OCI-LY7 (cell line): ENCODE measurements around the gene CTPS2. TPM values are rescaled to one million over a fixed set of nuclear protein-coding genes. Genes with fewer than 3 reads are reported as not detected.

Experiments
- BruUV-seq: library from RNA; stranded (reverse); fragments of 400-500 nt; replicated peaks from 2 replicates; lab custom pipeline; 2021; lab: Mats Ljungman, UMichigan
- CTCF ChIA-PET: fragments of 300-600 bp; sonication (Branson Sonifier 250); formaldehyde crosslinking; loops from one replicate; lab custom pipeline; 2022; ENCODE audit warnings: antibody characterized with exemption; ENCODE audit not compliant: unreplicated experiment; lab: Charles Lee
- POLR2A ChIA-PET: fragments of 300-600 bp; sonication (Branson Sonifier 250); formaldehyde crosslinking; loops from one replicate; lab custom pipeline; 2022; ENCODE audit warnings: antibody characterized with exemption; lab: Charles Lee
- DNase-seq: peaks from one replicate; pipeline ENCODE4 v3.0.0-alpha.2; 2015; ENCODE audit warnings: low spot score
- H2AFZ ChIP-seq: fragments of 200-600 bp; sonication (generic), shearing (Covaris generic); 2 replicates; pipeline ENCODE4 v1.6.1; 2014; ENCODE audit warnings: mild to moderate bottlenecking, antibody characterized with exemption, low read length, moderate library complexity
- H3K27ac ChIP-seq: fragments of 200-600 bp; sonication (generic); 2 replicates; pipeline ENCODE4 v1.5.1; 2014; ENCODE audit warnings: mixed run types, low read depth, mild to moderate bottlenecking, moderate library complexity, low read length, inconsistent platforms; ENCODE audit not compliant: poor library complexity, severe bottlenecking
- H3K36me3 ChIP-seq: fragments of 200-600 bp; sonication (generic); 2 replicates; pipeline ENCODE4 v1.6.1; 2014; ENCODE audit warnings: mild to moderate bottlenecking, antibody characterized with exemption, low read length, moderate library complexity, mixed read lengths; ENCODE audit not compliant: insufficient read depth
- H3K4me1 ChIP-seq: fragments of 200-600 bp; sonication (generic); 2 replicates; pipeline ENCODE4 v1.5.1; 2014; ENCODE audit warnings: mild to moderate bottlenecking, low read length; ENCODE audit not compliant: insufficient read depth, poor library complexity, severe bottlenecking
- H3K4me2 ChIP-seq: fragments of 200-600 bp; sonication (generic); 2 replicates; pipeline ENCODE4 v1.6.1; 2014; ENCODE audit warnings: mild to moderate bottlenecking, low read length
- H3K4me3 ChIP-seq: fragments of 200-600 bp; sonication (generic); 2 replicates; pipeline ENCODE4 v1.5.1; 2014; ENCODE audit warnings: mild to moderate bottlenecking, low read depth, low read length; ENCODE audit not compliant: poor library complexity, severe bottlenecking
- H3K79me2 ChIP-seq: fragments of 200-600 bp; sonication (generic); 2 replicates; pipeline ENCODE4 v1.6.1; 2016; ENCODE audit warnings: low read depth, mild to moderate bottlenecking, low read length, moderate library complexity, mixed read lengths; ENCODE audit not compliant: insufficient read depth
- H3K9me2 ChIP-seq: fragments of 200-600 bp; sonication (generic); 2 replicates; pipeline ENCODE4 v1.6.1; 2016; ENCODE audit warnings: mild to moderate bottlenecking, low read length, mixed read lengths; ENCODE audit not compliant: insufficient read depth
- H3K9me3 ChIP-seq: fragments of 200-600 bp; sonication (generic); 2 replicates; pipeline ENCODE4 v1.6.1; 2014; ENCODE audit warnings: mild to moderate bottlenecking, mixed run types, low read length, mixed read lengths
- H4K20me1 ChIP-seq: fragments of 200-600 bp; sonication (generic); 2 replicates; pipeline ENCODE4 v1.6.1; 2014; ENCODE audit warnings: mild to moderate bottlenecking, antibody characterized with exemption, low read length, moderate library complexity, mixed read lengths; ENCODE audit not compliant: insufficient read depth
- CTCF ChIP-seq: fragments of 200-600 bp; sonication (generic); conservative IDR thresholded peaks from 2 replicates; pipeline ENCODE4 v1.5.1; 2014; ENCODE audit warnings: mild to moderate bottlenecking, antibody characterized with exemption, low read length, moderate library complexity, mixed read lengths
- EZH2phosphoT487 ChIP-seq: fragments of 200-600 bp; sonication (generic); IDR thresholded peaks from 2 replicates; pipeline ENCODE4 v1.6.1; 2018; ENCODE audit warnings: low read depth, borderline replicate concordance, mild to moderate bottlenecking, mixed run types, antibody characterized with exemption, low read length, moderate library complexity, mixed read lengths
- intact Hi-C: fragments of 100-400 bp; cut with micrococcal nuclease; formaldehyde crosslinking; loops from one replicate; pipeline ENCODE4 v1.10.0; 2022; ENCODE audit not compliant: unreplicated experiment
- microRNA-seq: library from miRNA; unstranded; fragments of <30 nt; microRNA quantifications from one replicate; pipeline ENCODE4 v1.2.0, GENCODE V29; 2022; ENCODE audit warnings: borderline replicate concordance
- small RNA-seq: library from RNA; depleted of rRNA; stranded (forward); fragments of <200 nt; gene quantifications from one replicate; pipeline ENCODE3, GENCODE V24; 2014
- total RNA-seq, 2 experiments: library from RNA; depleted of rRNA in 1 of 2; stranded (reverse); fragments of >200 nt in 1 of 2; shearing (Covaris generic) in 1 of 2; gene quantifications; 2 replicates each; pipeline ENCODE4 v1.2.3, GENCODE V29; 2014 to 2022

Gene CTPS2
- total RNA-seq, 2 experiments from 2014 or later: 15.9 to 21.3 TPM

GRCh38 chrX:16552546-16552945 lies 159.9 kb downstream of the CTPS2 start:
- no peaks in the 10 kb centered on the region for H3K79me2 ChIP-seq
- ChIA-PET CTCF (no interaction called here), POLR2A (no interaction called here)
- no peaks in the 10 kb centered on the region for H3K9me3 ChIP-seq
- H3K36me3 ChIP-seq: no peaks in the 10 kb centered on the region
- H3K4me1 ChIP-seq: no peaks in the 10 kb centered on the region
- H3K4me3 ChIP-seq: no peak overlapping the region
- no peak overlapping the region for H3K27ac ChIP-seq
- DNase-seq: no peak
- no peak overlapping the region for H2AFZ ChIP-seq
- no TSS peak for BruUV-seq
- no peaks in the 10 kb centered on the region for H4K20me1 ChIP-seq
- no peak overlapping the region for H3K4me2 ChIP-seq
- no peaks in the 10 kb centered on the region for H3K9me2 ChIP-seq
- intact Hi-C loops: no loop called here
- no peak for TF ChIP-seq CTCF
- no peak for TF ChIP-seq EZH2phosphoT487

GRCh38 chrX:16547644-16548043 lies 164.8 kb downstream of the CTPS2 start:
- DNase-seq: no peak
- CTCF ChIA-PET: no interaction called here
- no peak overlapping the region for H2AFZ ChIP-seq
- intact Hi-C loops: no loop called here
- no peaks in the 10 kb centered on the region for H3K9me2 ChIP-seq
- no peaks in the 10 kb centered on the region for H3K36me3 ChIP-seq
- H4K20me1 ChIP-seq: no peaks in the 10 kb centered on the region
- H3K27ac ChIP-seq: no peak overlapping the region
- no peak overlapping the region for H3K4me3 ChIP-seq
- TF ChIP-seq CTCF (no peak), EZH2phosphoT487 (no peak)
- BruUV-seq: no TSS peak
- H3K4me1 ChIP-seq: no peaks in the 10 kb centered on the region
- H3K9me3 ChIP-seq: no peaks in the 10 kb centered on the region
- no peaks in the 10 kb centered on the region for H3K79me2 ChIP-seq
- H3K4me2 ChIP-seq: no peak overlapping the region
- POLR2A ChIA-PET: no interaction called here

- no peaks in the 10 kb centered on the region for H3K79me2 ChIP-seq
- intact Hi-C loops: no loop called here
- TF ChIP-seq EZH2phosphoT487 (no peak), CTCF (no peak)
- no peaks in the 10 kb centered on the region for H3K36me3 ChIP-seq
- H2AFZ ChIP-seq: no peak overlapping the region
- H3K4me3 ChIP-seq: no peak overlapping the region
- CTCF ChIA-PET: no interaction called here
- no peak for DNase-seq
- no peaks in the 10 kb centered on the region for H4K20me1 ChIP-seq
- no peak overlapping the region for H3K4me2 ChIP-seq
- H3K9me2 ChIP-seq: no peaks in the 10 kb centered on the region
- POLR2A ChIA-PET: no interaction called here
- H3K27ac ChIP-seq: no peak overlapping the region
- no TSS peak for BruUV-seq
- H3K9me3 ChIP-seq: no peaks in the 10 kb centered on the region
- H3K4me1 ChIP-seq: no peaks in the 10 kb centered on the region
These were observed 167.5 kb downstream of the CTPS2 start for GRCh38 chrX:16544969-16545368.

Small RNA genes within 50 kb of the gene (microRNA-seq; reads per million reads assigned to microRNA genes)
- not detected for gene MIR548AM

Small RNA genes within 50 kb of the gene (small RNA-seq; reads per million reads assigned to genes)
- gene MIR548AM: not detected

Other genes starting within 250 kb of the CTPS2 start
- not detected in 2 replicates for gene S100G, start 62.5 kb downstream of the CTPS2 start, total RNA-seq (2014; rRNA removed; shearing (Covaris generic))
- gene S100G, start 62.5 kb downstream of the CTPS2 start, total RNA-seq (2022): not detected in 2 replicates
- gene SYAP1, start 6.9 kb upstream of the CTPS2 start, total RNA-seq (2014; rRNA removed; shearing (Covaris generic)): 16.0 and 19.7 TPM in 2 replicates
- gene SYAP1, start 6.9 kb upstream of the CTPS2 start, total RNA-seq (2022): 20.0 and 22.9 TPM in 2 replicates
- 16.2 and 16.9 TPM in 2 replicates for gene TXLNG, start 73.8 kb upstream of the CTPS2 start, total RNA-seq (2014; rRNA removed; shearing (Covaris generic))
- gene TXLNG, start 73.8 kb upstream of the CTPS2 start, total RNA-seq (2022): 20.1 and 22.0 TPM in 2 replicates
- 144 and 161 TPM in 2 replicates for gene RBBP7, start 157.7 kb upstream of the CTPS2 start, total RNA-seq (2014; rRNA removed; shearing (Covaris generic))
- gene RBBP7, start 157.7 kb upstream of the CTPS2 start, total RNA-seq (2022): 251 and 270 TPM in 2 replicates
- 0.41 and 3.7 TPM in 2 replicates for gene REPS2, start 234.0 kb upstream of the CTPS2 start, total RNA-seq (2014; rRNA removed; shearing (Covaris generic))
- gene REPS2, start 234.0 kb upstream of the CTPS2 start, total RNA-seq (2022): 3.8 and 4.0 TPM in 2 replicates